OCI-LY3 (cell line): ENCODE results near the gene ENPP1.

ENCODE experiments used
- H2AFZ ChIP-seq: fragments of 200-600, 300-600 bp; shearing (Covaris generic); 2 replicates; pipeline ENCODE4 v1.6.0; 2014; ENCODE audit warnings: antibody characterized with exemption, low read depth, low read length
- H3K27ac ChIP-seq: fragments of 200-600, 300-600 bp; sonication (generic); 2 replicates; pipeline ENCODE4 v1.5.1; 2014; ENCODE audit warnings: mild to moderate bottlenecking, low read length, moderate library complexity, mixed read lengths
- H3K27me3 ChIP-seq: fragments of 200-600, 300-600 bp; sonication (generic); 2 replicates; pipeline ENCODE4 v1.6.1; 2014; ENCODE audit warnings: low read depth, low read length, mixed read lengths
- H3K36me3 ChIP-seq: fragments of 200-600, 300-600 bp; sonication (generic); replicated peaks from 2 replicates; pipeline ENCODE3; 2014; ENCODE audit warnings: low read depth, low read length, mixed read lengths
- H3K4me1 ChIP-seq: fragments of 300-600, 200-600 bp; sonication (generic); 2 replicates; pipeline ENCODE4 v1.6.1; 2014; ENCODE audit warnings: low read length, mixed read lengths
- H3K4me2 ChIP-seq: fragments of 200-600, 300-600 bp; sonication (generic); 2 replicates; pipeline ENCODE4 v1.6.1; 2014; ENCODE audit warnings: low read length, mixed read lengths
- H3K4me3 ChIP-seq: fragments of 300-600, 200-600 bp; sonication (generic); 2 replicates; pipeline ENCODE4 v1.5.1; 2014; ENCODE audit warnings: antibody characterized with exemption, mild to moderate bottlenecking, low read length, moderate library complexity
- H3K79me2 ChIP-seq: fragments of 300-600, 200-600 bp; shearing (Covaris generic); 2 replicates; pipeline ENCODE4 v1.6.1; 2014; ENCODE audit warnings: mild to moderate bottlenecking, low read length, mixed read lengths
- H3K9ac ChIP-seq: fragments of 300-600, 200-600 bp; shearing (Covaris generic); 2 replicates; pipeline ENCODE4 v1.6.0; 2014; ENCODE audit warnings: mild to moderate bottlenecking, low read length, moderate library complexity
- H3K9me3 ChIP-seq: fragments of 200-600, 300-600 bp; shearing (Covaris generic); 2 replicates; pipeline ENCODE4 v1.6.1; 2014; ENCODE audit warnings: low read length, mixed read lengths; ENCODE audit not compliant: insufficient read depth
- H4K20me1 ChIP-seq: fragments of 200-600, 300-600 bp; sonication (generic); 2 replicates; pipeline ENCODE4 v1.6.1; 2016; ENCODE audit warnings: low read length, mixed read lengths; ENCODE audit not compliant: insufficient read depth
- CTCF ChIP-seq: fragments of 200-600, 300-600 bp; sonication (generic); IDR thresholded peaks from 2 replicates; pipeline ENCODE4 v1.5.1; 2014; ENCODE audit warnings: antibody characterized with exemption, low read length, low read depth
- EZH2phosphoT487 ChIP-seq: fragments of 200-600 bp; shearing (Covaris generic); IDR thresholded peaks from 2 replicates; pipeline ENCODE4 v1.6.1; 2018; ENCODE audit warnings: antibody characterized with exemption, mixed run types, low read depth

Gene ENPP1

GRCh38 chr6:131876545-131876944 is 68.7 kb downstream of the ENPP1 start:
- no peaks in the 10 kb centered on the region for H3K36me3 ChIP-seq
- H3K27me3 ChIP-seq, result no peaks in the 10 kb centered on the region
- H3K9me3 ChIP-seq, result no peaks in the 10 kb centered on the region
- no peaks in the 10 kb centered on the region for H4K20me1 ChIP-seq
- H3K4me3 ChIP-seq, result no peak overlapping the region
- H3K4me2 ChIP-seq, result no peak overlapping the region
- no peaks in the 10 kb centered on the region for H3K4me1 ChIP-seq
- H2AFZ ChIP-seq, result no peak overlapping the region
- TF ChIP-seq CTCF, result no peak
- no peak for TF ChIP-seq EZH2phosphoT487
- H3K79me2 ChIP-seq, result no peaks in the 10 kb centered on the region
- no peak overlapping the region for H3K9ac ChIP-seq
- no peak overlapping the region for H3K27ac ChIP-seq

DNA sequence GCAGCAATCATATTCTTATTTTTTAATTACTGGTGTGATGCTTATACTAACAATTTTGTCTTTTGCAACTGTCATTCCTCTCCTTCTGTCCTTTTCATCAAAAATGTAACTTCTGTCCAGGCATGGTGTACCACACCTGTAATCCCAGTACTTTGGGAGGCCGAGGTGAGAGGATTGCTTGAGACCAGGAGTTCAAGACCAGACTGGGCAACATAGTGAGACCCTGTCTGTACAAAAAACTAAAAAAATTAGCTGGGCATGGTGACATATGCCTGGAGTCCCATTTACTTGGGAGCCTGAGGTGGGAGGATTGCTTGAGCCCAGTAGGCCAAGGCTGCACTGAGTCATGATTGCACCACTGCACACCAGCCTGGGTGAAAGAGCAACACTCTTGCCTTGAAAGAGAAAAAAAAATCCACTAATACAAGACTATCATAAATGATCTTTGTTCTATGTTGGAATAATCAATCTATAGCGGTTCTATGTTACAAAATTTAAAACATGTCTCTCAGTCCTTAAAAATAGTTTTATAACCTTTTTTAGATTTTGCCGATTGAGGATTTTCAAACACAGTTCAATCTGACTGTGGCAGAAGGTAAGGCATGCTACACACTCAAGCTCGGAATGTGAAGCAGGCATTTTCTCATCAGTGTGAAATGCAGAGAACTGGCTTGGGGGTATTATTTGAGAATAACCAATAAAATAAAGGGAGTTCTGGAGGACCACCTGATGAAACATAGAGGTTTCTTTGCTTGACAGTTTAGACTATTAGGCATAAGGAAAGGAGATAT is 70.4 kb downstream of the ENPP1 start:
- Histone ChIP-seq H4K20me1 (no peaks in the 10 kb centered on the region), H3K79me2 (no peaks in the 10 kb centered on the region), H3K9ac (no peak overlapping the region), H2AFZ (no peak overlapping the region), H3K4me2 (no peak overlapping the region), H3K4me3 (no peak overlapping the region), H3K4me1 (no peaks in the 10 kb centered on the region), H3K27ac (no peak overlapping the region), H3K9me3 (no peaks in the 10 kb centered on the region), H3K27me3 (no peaks in the 10 kb centered on the region), H3K36me3 (no peaks in the 10 kb centered on the region)
- TF ChIP-seq EZH2phosphoT487, result no peak
- no peak for TF ChIP-seq CTCF

DNA sequence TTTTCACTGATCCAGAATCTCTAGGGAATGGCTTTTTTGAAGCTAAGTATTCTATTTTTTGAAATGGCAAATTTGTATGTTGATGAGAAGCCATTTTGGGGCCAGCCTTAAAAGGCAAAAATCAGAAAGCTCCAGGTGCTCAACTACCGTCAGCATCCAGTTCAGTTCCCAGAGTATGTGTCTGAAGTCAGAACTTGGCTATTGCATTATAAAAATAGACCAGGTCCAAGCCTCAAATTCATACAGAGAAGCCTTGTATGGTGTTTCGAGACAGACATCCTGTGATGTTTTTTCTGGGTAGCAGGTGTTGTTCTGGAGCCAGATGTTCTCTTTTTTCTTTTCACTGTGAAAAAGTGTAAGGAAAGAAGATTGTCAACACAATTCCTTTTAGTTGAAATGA is 75.2 kb downstream of the ENPP1 start:
- no peaks in the 10 kb centered on the region for H3K36me3 ChIP-seq
- H3K4me2 ChIP-seq, result no peak overlapping the region
- H4K20me1 ChIP-seq, result no peaks in the 10 kb centered on the region
- no peak overlapping the region for H3K4me3 ChIP-seq
- H3K9me3 ChIP-seq, result no peaks in the 10 kb centered on the region
- TF ChIP-seq EZH2phosphoT487 (no peak), CTCF (no peak)
- no peak overlapping the region for H3K9ac ChIP-seq
- no peaks in the 10 kb centered on the region for H3K27me3 ChIP-seq
- H2AFZ ChIP-seq, result no peak overlapping the region
- H3K79me2 ChIP-seq, result no peaks in the 10 kb centered on the region
- no peak overlapping the region for H3K27ac ChIP-seq
- H3K4me1 ChIP-seq, result no peaks in the 10 kb centered on the region

GRCh38 chr6:131885237-131885636 is 77.4 kb downstream of the ENPP1 start:
- no peak overlapping the region for H3K27ac ChIP-seq
- no peaks in the 10 kb centered on the region for H3K36me3 ChIP-seq
- H3K9me3 ChIP-seq, result no peaks in the 10 kb centered on the region

More at GRCh38 chr6:131885237-131885636, 77.4 kb downstream of the ENPP1 start:
- no peaks in the 10 kb centered on the region for H3K4me1 ChIP-seq
- H3K4me3 ChIP-seq, result no peak overlapping the region
- no peak overlapping the region for H3K4me2 ChIP-seq
- H4K20me1 ChIP-seq, result no peaks in the 10 kb centered on the region
- no peak overlapping the region for H3K9ac ChIP-seq
- H3K79me2 ChIP-seq, result no peaks in the 10 kb centered on the region
- no peak overlapping the region for H2AFZ ChIP-seq
- H3K27me3 ChIP-seq, result no peaks in the 10 kb centered on the region
- TF ChIP-seq CTCF, result no peak
- TF ChIP-seq EZH2phosphoT487, result no peak
